Endothelial cell of umbilical vein (primary cell): Measurements from ENCODE around the gene ABHD11. TPM values are rescaled to one million over a fixed set of nuclear protein-coding genes. Genes with fewer than 3 reads are reported as not detected.

Source experiments
- BruUV-seq: library from RNA; stranded (reverse); fragments of 400-500 nt; replicated peaks from 2 replicates; lab custom pipeline; 2021; lab: Mats Ljungman, UMichigan
- CTCF ChIA-PET: fragments of 300-600, 350-600 bp; sonication (Branson Sonifier 250); formaldehyde crosslinking; loops from one replicate; lab custom pipeline; 2021; ENCODE audit warnings: antibody characterized with exemption, inconsistent platforms; lab: Charles Lee
- POLR2A ChIA-PET: fragments of 300-600, 350-600 bp; sonication (Branson Sonifier 250); formaldehyde crosslinking; loops from one replicate; lab custom pipeline; 2021; ENCODE audit warnings: antibody characterized with exemption, inconsistent platforms; lab: Charles Lee
- DNase-seq: peaks from one replicate; pipeline ENCODE4 v3.0.0-alpha.2; 2011; ENCODE audit warnings: low read depth, low spot score
- FAIRE-seq: peaks from 2 replicates; lab custom pipeline; 2011; peaks lifted over from hg19 to GRCh38; lab: Jason Lieb, UNC
- H2AFZ ChIP-seq: 2 replicates; pipeline ENCODE4 v1.6.0; 2012; ENCODE audit warnings: low read depth, low read length, control low read depth, inconsistent platforms
- H3K27ac ChIP-seq: 2 replicates; pipeline ENCODE4 v1.5.1; 2011; ENCODE audit warnings: low read depth, mild to moderate bottlenecking, control low read depth, low read length, moderate library complexity; ENCODE audit not compliant: insufficient read depth
- H3K27me3 ChIP-seq, 2 experiments: 2 replicates each; pipeline versions ENCODE4 v1.6.0 to v1.6.1; 2011; ENCODE audit warnings: low read length in 2 of 2, mixed read lengths in 1 of 2; ENCODE audit not compliant: control insufficient read depth in 2 of 2, insufficient read depth in 2 of 2
- H3K36me3 ChIP-seq, 2 experiments: 2 replicates in 1 of 2; 3 replicates in 1 of 2; pipeline ENCODE4 v1.5.1; 2011; ENCODE audit warnings: low read length in 2 of 2, mild to moderate bottlenecking in 1 of 2, moderate library complexity in 1 of 2; ENCODE audit not compliant: control insufficient read depth in 2 of 2, insufficient read depth in 2 of 2; ENCODE audit errors: extremely low read depth in 1 of 2
- H3K4me1 ChIP-seq: 3 replicates; pipeline ENCODE4 v1.5.1; 2011; ENCODE audit warnings: mild to moderate bottlenecking, low read length; ENCODE audit not compliant: control insufficient read depth, insufficient read depth; ENCODE audit errors: extremely low read depth
- H3K4me2 ChIP-seq: 2 replicates; pipeline ENCODE4 v1.6.1; 2011; ENCODE audit warnings: low read length, control low read depth, mixed read lengths; ENCODE audit not compliant: insufficient read depth
- H3K4me3 ChIP-seq, 3 experiments: fragments of 200-600 bp in 1 of 3; sonication (generic), shearing (Covaris generic) in 1 of 3; replicated peaks in 1 of 3; 2 replicates each; pipeline ENCODE4 v1.5.1; 2011 to 2016; ENCODE audit warnings: control low read depth in 3 of 3, low read length in 3 of 3, mild to moderate bottlenecking in 2 of 3, inconsistent platforms in 1 of 3, low read depth in 1 of 3, moderate library complexity in 1 of 3; ENCODE audit not compliant: insufficient read depth in 1 of 3
- H3K79me2 ChIP-seq: 2 replicates; pipeline ENCODE4 v1.6.0; 2012; ENCODE audit warnings: low read length, inconsistent platforms; ENCODE audit not compliant: control insufficient read depth, insufficient read depth
- H3K9ac ChIP-seq: replicated peaks from 2 replicates; pipeline ENCODE3; 2011; ENCODE audit warnings: low read length, control low read depth; ENCODE audit not compliant: insufficient read depth; ENCODE audit errors: extremely low read depth
- H3K9me1 ChIP-seq: replicated peaks from 3 replicates; pipeline ENCODE4 v1.6.0; 2011; ENCODE audit warnings: mild to moderate bottlenecking, low read length; ENCODE audit not compliant: control insufficient read depth, insufficient read depth; ENCODE audit errors: extremely low read depth
- H3K9me3 ChIP-seq: replicated peaks from 2 replicates; pipeline ENCODE4 v1.5.1; 2012; ENCODE audit warnings: low read length, inconsistent platforms; ENCODE audit not compliant: control insufficient read depth, insufficient read depth
- H4K20me1 ChIP-seq: replicated peaks from 2 replicates; pipeline ENCODE3; 2011; ENCODE audit warnings: mild to moderate bottlenecking, low read length; ENCODE audit not compliant: control insufficient read depth, insufficient read depth; ENCODE audit errors: extremely low read depth
- CTCF ChIP-seq, 2 donors: IDR thresholded peaks; 1 replicate in 1 of 2; 2 replicates in 1 of 2; pipeline ENCODE4 v1.5.1; 2011; ENCODE audit warnings: low read length in 2 of 2, mild to moderate bottlenecking in 2 of 2, moderate library complexity in 2 of 2, control low read depth in 1 of 2, inconsistent platforms in 1 of 2, low read depth in 1 of 2; ENCODE audit not compliant: insufficient read depth in 1 of 2; ENCODE audit errors: extremely low read depth in 1 of 2
- EZH2 ChIP-seq: IDR thresholded peaks from 2 replicates; pipeline ENCODE4 v1.6.1; 2012; ENCODE audit warnings: borderline replicate concordance, low read depth, mild to moderate bottlenecking, moderate library complexity, low read length, inconsistent platforms; ENCODE audit not compliant: severe bottlenecking
- FOS ChIP-seq: IDR thresholded peaks from 2 replicates; pipeline ENCODE4 v1.6.1; 2011; ENCODE audit warnings: mild to moderate bottlenecking, low read length, moderate library complexity, borderline replicate concordance; ENCODE audit not compliant: insufficient read depth
- GATA2 ChIP-seq: IDR thresholded peaks from 2 replicates; pipeline ENCODE4 v1.7.0; 2011; ENCODE audit warnings: low read depth, mild to moderate bottlenecking, moderate library complexity, mixed read lengths, low read length; ENCODE audit not compliant: insufficient read length, insufficient read depth
- JUN ChIP-seq: IDR thresholded peaks from 2 replicates; pipeline ENCODE4 v1.6.1; 2011; ENCODE audit warnings: borderline replicate concordance, low read depth; ENCODE audit not compliant: insufficient read length, insufficient read depth
- MAX ChIP-seq: IDR thresholded peaks from 2 replicates; pipeline ENCODE4 v1.6.1; 2011; ENCODE audit not compliant: insufficient read depth, insufficient read length
- MYC ChIP-seq: IDR thresholded peaks from one replicate; pipeline ENCODE4 v1.6.1; 2011; ENCODE audit warnings: mild to moderate bottlenecking, low read depth, low read length
- POLR2A ChIP-seq: IDR thresholded peaks from 2 replicates; pipeline ENCODE4 v1.6.1; 2012; ENCODE audit warnings: low read depth, mild to moderate bottlenecking, control low read depth, low read length
- POLR2AphosphoS5 ChIP-seq: IDR thresholded peaks from 2 replicates; pipeline ENCODE4 v1.6.1; 2012; ENCODE audit warnings: low read depth, mild to moderate bottlenecking, control low read depth, low read length, moderate library complexity; ENCODE audit not compliant: insufficient read depth
- dilution Hi-C: fragments of 300-500 bp; cut with MboI; formaldehyde crosslinking; loops from one replicate; pipeline ENCODE4 v1.15.0; 2019; ENCODE audit warnings: low sequenced_read_pairs; ENCODE audit not compliant: extremely low pct_ligation_motif_present
- intact Hi-C: fragments of 100-400 bp; cut with micrococcal nuclease; formaldehyde crosslinking; loops from one replicate; pipeline ENCODE4 v1.10.0; 2022
- polyA plus RNA-seq, 4 experiments: library from polyadenylated mRNA; depleted of rRNA in 3 of 4; stranded (reverse) in 3 of 4; unstranded in 1 of 4; fragments of >200 nt; gene quantifications; 2 replicates each; pipeline versions ENCODE4 v1.2.1 to v1.2.3, GENCODE V29; 2011 to 2012; ENCODE audit warnings: missing spikeins in 1 of 4
- total RNA-seq: library from RNA; stranded (reverse); gene quantifications from 2 replicates; pipeline ENCODE4 v1.2.3, GENCODE V29; 2021

ABHD11 gene
- total and polyA plus RNA-seq, 2 donors (not counting 3 experiments of a cell fraction or from before 2014, with no cell fraction given) = 13.3 to 18.4 TPM

GRCh38 chr7:73778801-73779389, 40.3 kb upstream of the ABHD11 start:
- dilution Hi-C loops = no loop called here
- no peak for TF ChIP-seq EZH2
- no peak for TF ChIP-seq POLR2AphosphoS5
- TF ChIP-seq FOS = no peak
- TF ChIP-seq CTCF (IDR thresholded peaks at IDR 0.05; ENCODE audit: extremely low read depth in 1 of 2, insufficient read depth in 1 of 2, low read depth in 1 of 2, low read length in 2 of 2) = no peak
- TF ChIP-seq MAX = no peak
- TF ChIP-seq POLR2A = no peak
- TF ChIP-seq GATA2 = no peak
- TF ChIP-seq JUN = no peak
- TF ChIP-seq MYC = no peak
- H3K27me3 ChIP-seq = no peaks in the 10 kb centered on the region
- no peak overlapping the region for H3K27ac ChIP-seq
- no peak overlapping the region for H3K4me2 ChIP-seq
- ChIA-PET CTCF (no interaction called here), POLR2A (no interaction called here)
- DNase-seq (no peak), FAIRE-seq (no peak)
- no peak overlapping the region for H3K9ac ChIP-seq
- peaks cover 27% of the 10 kb centered on the region for H3K4me1 ChIP-seq
- intact Hi-C loops = no loop called here
- BruUV-seq = no TSS peak
- H4K20me1 ChIP-seq = no peaks in the 10 kb centered on the region
- no peaks in the 10 kb centered on the region for H3K9me3 ChIP-seq
- H3K4me3 ChIP-seq = no peak overlapping the region
- H3K9me1 ChIP-seq = no peaks in the 10 kb centered on the region
- no peaks in the 10 kb centered on the region for H3K36me3 ChIP-seq
- H2AFZ ChIP-seq = no peak overlapping the region
- H3K79me2 ChIP-seq = no peaks in the 10 kb centered on the region
